ENCODE results near the gene DPM2. TPM values are rescaled to one million over a fixed set of nuclear protein-coding genes. Genes with fewer than 3 reads are reported as not detected.

The DPM2 gene
- total and polyA plus RNA-seq, 3 donors from 2014 or later: 33.5 to 46.6 (median 36.4) TPM

- peak overlapping the region in 1 of 2 donors; percentile 56 for H3K27ac ChIP-seq
- 90 to 92% methylated on average over 22 to 24 of the region's 24 CpGs for WGBS, 2 donors
- intact Hi-C loops (cut with DNase I; ENCODE audit: low total_unique reads): loop anchor here (5.0 kb wide), 1 partner anchor 87 kb away; no protein-coding TSS in a partner anchor
- TF ChIP-seq CTCF (IDR thresholded peaks at IDR 0.05): no peak
- H3K27me3 ChIP-seq: no peaks in the 10 kb centered on the region
- H3K9me3 ChIP-seq: no peaks in the 10 kb centered on the region
- H3K36me3 ChIP-seq (ENCODE audit: low read depth, missing control alignments): peaks cover 5% of the 10 kb centered on the region
- H3K4me1 ChIP-seq: peaks cover 53% of the 10 kb centered on the region
- no peak overlapping the region for H3K4me3 ChIP-seq
- no peak for DNase-seq
Measured at GRCh38 chr9:127945338-127945737, 7.7 kb upstream of the DPM2 start.

- no peak overlapping the region for H3K27ac ChIP-seq
- H3K4me3 ChIP-seq: no peak overlapping the region
- WGBS, 2 donors: 91 to 94% methylated on average over 31 to 38 of the region's 38 CpGs
- no peaks in the 10 kb centered on the region for H3K27me3 ChIP-seq
- no peaks in the 10 kb centered on the region for H3K9me3 ChIP-seq
- DNase-seq: no peak
- intact Hi-C loops (cut with DNase I; ENCODE audit: low total_unique reads): loop anchor here (5.0 kb wide), 2 partner anchors 88 to 173 kb away; no protein-coding TSS in a partner anchor
- peaks cover 5% of the 10 kb centered on the region for H3K36me3 ChIP-seq (ENCODE audit: low read depth, missing control alignments)
- peaks cover 51% of the 10 kb centered on the region for H3K4me1 ChIP-seq
- TF ChIP-seq POLR2A (IDR thresholded peaks at IDR 0.05): no peak
- TF ChIP-seq CTCF (IDR thresholded peaks at IDR 0.05): no peak
Measured at GRCh38 chr9:127944586-127945218, 7.0 kb upstream of the DPM2 start.

- TF ChIP-seq POLR2A (IDR thresholded peaks at IDR 0.05) (no peak), CTCF (IDR thresholded peaks at IDR 0.05) (peak; percentile 78 to 96 (median 87))
- H3K36me3 ChIP-seq (ENCODE audit: low read depth, missing control alignments): peaks cover 5% of the 10 kb centered on the region
- H3K4me1 ChIP-seq: peaks cover 44% of the 10 kb centered on the region
- no peaks in the 10 kb centered on the region for H3K27me3 ChIP-seq
- DNase-seq: peak; percentile 90
- no peak overlapping the region for H3K27ac ChIP-seq
- H3K9me3 ChIP-seq: no peaks in the 10 kb centered on the region
- WGBS, 2 donors: 46 to 49% methylated on average over 13 of the region's 13 CpGs
- no peak overlapping the region for H3K4me3 ChIP-seq
- intact Hi-C loops (cut with DNase I; ENCODE audit: low total_unique reads): loop anchor here (5.0 kb wide), 1 partner anchor 174 kb away; no protein-coding TSS in a partner anchor
Measured at GRCh38 chr9:127943731-127944144, 6.1 kb upstream of the DPM2 start.

- peaks cover 44% of the 10 kb centered on the region for H3K4me1 ChIP-seq
- no peak overlapping the region for H3K27ac ChIP-seq
- H3K4me3 ChIP-seq: no peak overlapping the region
- H3K36me3 ChIP-seq (ENCODE audit: low read depth, missing control alignments): peaks cover 5% of the 10 kb centered on the region
- H3K9me3 ChIP-seq: no peaks in the 10 kb centered on the region
- no peak for TF ChIP-seq POLR2A (IDR thresholded peaks at IDR 0.05)
- no peak for TF ChIP-seq CTCF (IDR thresholded peaks at IDR 0.05)
- intact Hi-C loops (cut with DNase I; ENCODE audit: low total_unique reads): loop anchor here (5.0 kb wide), 1 partner anchor 174 kb away; no protein-coding TSS in a partner anchor
- no peaks in the 10 kb centered on the region for H3K27me3 ChIP-seq
- no peak for DNase-seq
- 91 to 93% methylated on average over 10 to 14 of the region's 14 CpGs for WGBS, 2 donors
Measured at GRCh38 chr9:127943011-127943662, 5.5 kb upstream of the DPM2 start.
